GM12878 (cell line): ENCODE data around the gene NEDD8.
A peak's percentile ranks its signal among the peaks of the same experiment; 100 is the strongest.

Experiments
- CTCF ChIP-seq, 3 experiments: IDR thresholded peaks in 2 of 3; conservative IDR thresholded peaks in 1 of 3; 2 replicates each; pipeline ENCODE4 v1.5.1; 2011; ENCODE audit warnings: low read depth in 3 of 3, low read length in 3 of 3, mild to moderate bottlenecking in 3 of 3, control low read depth in 2 of 3, moderate library complexity in 2 of 3, inconsistent platforms in 1 of 3, mixed read lengths in 1 of 3; ENCODE audit not compliant: control insufficient read depth in 2 of 3, insufficient read depth in 1 of 3; ENCODE audit errors: extremely low read depth in 1 of 3
- EZH2 ChIP-seq: IDR thresholded peaks from 2 replicates; pipeline ENCODE4 v1.6.1; 2012; ENCODE audit warnings: low read depth, mild to moderate bottlenecking, control low read depth, inconsistent platforms, low read length, borderline replicate concordance; ENCODE audit not compliant: control insufficient read depth
- MYC ChIP-seq: IDR thresholded peaks from 2 replicates; pipeline ENCODE4 v1.6.1; 2011; ENCODE audit warnings: mild to moderate bottlenecking, low read length, moderate library complexity, inconsistent platforms; ENCODE audit not compliant: insufficient read depth, insufficient replicate concordance, insufficient read length, severe bottlenecking
- POLR2AphosphoS5 ChIP-seq: IDR thresholded peaks from 2 replicates; pipeline ENCODE4 v1.6.1; 2011; ENCODE audit warnings: mild to moderate bottlenecking, low read length, inconsistent platforms
- SIX5 ChIP-seq: IDR thresholded peaks from 2 replicates; pipeline ENCODE4 v1.6.1; 2011; ENCODE audit warnings: mild to moderate bottlenecking, low read depth, low read length, moderate library complexity; ENCODE audit not compliant: severe bottlenecking
- SRF ChIP-seq, 2 experiments: IDR thresholded peaks; 2 replicates each; pipeline ENCODE4 v1.6.1; 2011; ENCODE audit warnings: low read depth in 2 of 2, low read length in 2 of 2, mild to moderate bottlenecking in 1 of 2, moderate library complexity in 1 of 2
- TAF1 ChIP-seq: IDR thresholded peaks from 2 replicates; pipeline ENCODE4 v1.6.1; 2011; ENCODE audit warnings: mild to moderate bottlenecking, low read depth, low read length, borderline replicate concordance
- YBX1 ChIP-seq: fragments of 450-650 bp; IDR thresholded peaks from 2 replicates; pipeline ENCODE4 v1.6.1; 2016; ENCODE audit warnings: antibody characterized with exemption
- YY1 ChIP-seq: IDR thresholded peaks from 2 replicates; pipeline ENCODE4 v1.6.1; 2011; ENCODE audit warnings: low read depth, mild to moderate bottlenecking, low read length
- ZBTB33 ChIP-seq: fragments of 450-650 bp; IDR thresholded peaks from 2 replicates; pipeline ENCODE4 v1.6.1; 2017; ENCODE audit warnings: mild to moderate bottlenecking
- TF ChIP-seq, protein P1 (sequence below): IDR thresholded peaks from 2 replicates; pipeline ENCODE4 v1.6.1; 2012; ENCODE audit warnings: improper control_type of control experiment, low read depth, low read length; ENCODE audit not compliant: insufficient replicate concordance

- TF ChIP-seq YY1 (no peak), YBX1 (no peak), EZH2 (no peak), TAF1 (no peak), SIX5 (no peak), CTCF (IDR thresholded peaks at IDR 0.05 in 2 of 3, conservative IDR thresholded peaks at IDR 0.05 in 1 of 3; ENCODE audit: control insufficient read depth in 2 of 3, extremely low read depth in 1 of 3, insufficient read depth in 1 of 3, low read depth in 3 of 3, low read length in 3 of 3) (no peak), ZBTB33 (no peak), SRF (IDR thresholded peaks at IDR 0.05; ENCODE audit: low read depth in 2 of 2, low read length in 2 of 2) (no peak), POLR2AphosphoS5 (peak; percentile 14; the same call in 1 of the 2 replicates), MYC (no peak)
- TF ChIP-seq, protein P1, sequence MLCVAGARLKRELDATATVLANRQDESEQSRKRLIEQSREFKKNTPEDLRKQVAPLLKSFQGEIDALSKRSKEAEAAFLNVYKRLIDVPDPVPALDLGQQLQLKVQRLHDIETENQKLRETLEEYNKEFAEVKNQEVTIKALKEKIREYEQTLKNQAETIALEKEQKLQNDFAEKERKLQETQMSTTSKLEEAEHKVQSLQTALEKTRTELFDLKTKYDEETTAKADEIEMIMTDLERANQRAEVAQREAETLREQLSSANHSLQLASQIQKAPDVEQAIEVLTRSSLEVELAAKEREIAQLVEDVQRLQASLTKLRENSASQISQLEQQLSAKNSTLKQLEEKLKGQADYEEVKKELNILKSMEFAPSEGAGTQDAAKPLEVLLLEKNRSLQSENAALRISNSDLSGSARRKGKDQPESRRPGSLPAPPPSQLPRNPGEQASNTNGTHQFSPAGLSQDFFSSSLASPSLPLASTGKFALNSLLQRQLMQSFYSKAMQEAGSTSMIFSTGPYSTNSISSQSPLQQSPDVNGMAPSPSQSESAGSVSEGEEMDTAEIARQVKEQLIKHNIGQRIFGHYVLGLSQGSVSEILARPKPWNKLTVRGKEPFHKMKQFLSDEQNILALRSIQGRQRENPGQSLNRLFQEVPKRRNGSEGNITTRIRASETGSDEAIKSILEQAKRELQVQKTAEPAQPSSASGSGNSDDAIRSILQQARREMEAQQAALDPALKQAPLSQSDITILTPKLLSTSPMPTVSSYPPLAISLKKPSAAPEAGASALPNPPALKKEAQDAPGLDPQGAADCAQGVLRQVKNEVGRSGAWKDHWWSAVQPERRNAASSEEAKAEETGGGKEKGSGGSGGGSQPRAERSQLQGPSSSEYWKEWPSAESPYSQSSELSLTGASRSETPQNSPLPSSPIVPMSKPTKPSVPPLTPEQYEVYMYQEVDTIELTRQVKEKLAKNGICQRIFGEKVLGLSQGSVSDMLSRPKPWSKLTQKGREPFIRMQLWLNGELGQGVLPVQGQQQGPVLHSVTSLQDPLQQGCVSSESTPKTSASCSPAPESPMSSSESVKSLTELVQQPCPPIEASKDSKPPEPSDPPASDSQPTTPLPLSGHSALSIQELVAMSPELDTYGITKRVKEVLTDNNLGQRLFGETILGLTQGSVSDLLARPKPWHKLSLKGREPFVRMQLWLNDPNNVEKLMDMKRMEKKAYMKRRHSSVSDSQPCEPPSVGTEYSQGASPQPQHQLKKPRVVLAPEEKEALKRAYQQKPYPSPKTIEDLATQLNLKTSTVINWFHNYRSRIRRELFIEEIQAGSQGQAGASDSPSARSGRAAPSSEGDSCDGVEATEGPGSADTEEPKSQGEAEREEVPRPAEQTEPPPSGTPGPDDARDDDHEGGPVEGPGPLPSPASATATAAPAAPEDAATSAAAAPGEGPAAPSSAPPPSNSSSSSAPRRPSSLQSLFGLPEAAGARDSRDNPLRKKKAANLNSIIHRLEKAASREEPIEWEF: no peak
Measured at GRCh38 chr14:24177041-24177825, 54.9 kb downstream of the NEDD8 start.
